ENCODE data around the gene CAST.

Gene CAST

DNA sequence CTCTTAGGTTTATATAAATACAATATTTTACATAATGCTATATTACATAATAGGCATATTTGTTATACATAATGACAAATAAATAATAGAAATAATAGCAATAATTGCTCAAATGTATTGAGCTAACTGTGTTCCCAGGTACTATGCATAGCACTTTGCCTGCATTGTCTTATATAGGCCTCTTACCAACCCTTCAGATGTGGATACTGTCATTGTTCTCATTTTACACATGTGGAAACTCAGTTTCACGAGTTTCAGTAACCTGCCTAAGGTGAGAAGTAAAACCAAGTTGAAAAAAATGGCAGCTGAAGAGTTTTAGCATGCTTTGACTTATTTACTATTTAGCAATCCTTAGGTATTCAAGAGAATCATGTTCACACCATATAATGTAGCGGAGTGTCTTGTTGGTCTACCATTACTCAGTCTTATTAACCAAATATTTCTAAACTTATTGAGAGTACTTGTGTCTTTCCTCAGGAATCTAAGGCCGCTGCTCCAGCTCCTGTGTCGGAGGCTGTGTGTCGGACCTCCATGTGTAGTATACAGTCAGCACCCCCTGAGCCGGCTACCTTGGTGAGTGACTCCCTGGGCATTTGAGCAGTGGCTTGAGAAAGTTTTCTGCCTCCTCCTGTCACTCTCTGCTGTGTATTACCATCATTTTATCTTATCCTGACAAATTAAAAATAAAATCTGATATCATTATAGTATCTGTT is 88.1 kb downstream of the CAST start:
- DNase-seq, result no peak

DNA sequence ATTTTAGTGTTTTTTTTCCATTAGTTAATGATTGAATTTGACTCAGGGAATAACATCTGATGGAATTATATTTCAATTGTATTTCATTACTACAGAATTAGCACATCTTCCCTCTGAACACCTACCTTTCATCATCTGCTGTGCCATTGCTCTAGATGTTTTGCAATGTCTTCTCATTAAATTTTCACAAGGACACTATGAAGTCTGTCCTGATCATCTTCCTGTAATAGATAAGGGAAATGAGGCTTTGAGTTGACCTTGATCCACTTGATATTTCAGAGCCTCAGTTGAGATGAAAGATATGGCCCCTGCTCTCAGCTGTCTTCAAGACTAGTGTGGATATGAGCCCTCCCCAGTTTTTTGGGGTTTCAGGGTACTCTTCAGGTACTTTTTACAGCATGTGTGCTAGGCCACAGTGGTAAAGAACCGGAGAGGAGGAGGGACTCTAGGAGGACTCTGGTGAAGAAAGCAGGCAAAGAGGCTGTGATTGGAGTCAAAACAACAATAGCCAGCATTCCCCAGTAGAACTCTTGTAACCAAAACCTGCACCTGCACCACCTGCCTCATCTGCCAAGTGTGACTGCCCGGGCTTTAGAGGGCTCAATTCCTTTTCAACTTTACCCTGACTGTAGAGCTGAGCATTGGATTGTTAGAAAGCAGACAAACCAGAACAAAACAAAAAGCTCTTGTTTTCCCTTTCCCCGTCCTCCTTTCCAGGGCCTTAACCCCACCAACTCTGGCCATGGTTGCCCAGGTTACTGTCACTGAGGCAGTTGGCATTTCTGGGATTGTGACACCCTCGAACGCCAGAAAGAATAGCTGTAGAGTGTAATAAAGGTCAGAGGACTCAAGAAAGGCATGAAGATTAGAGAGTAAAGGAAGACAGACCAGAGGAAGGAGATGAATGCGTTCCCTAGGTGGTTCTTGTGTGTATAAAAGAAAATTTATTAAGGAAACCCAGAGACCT is 89.3 kb downstream of the CAST start:
- DNase-seq, result no peak

DNA sequence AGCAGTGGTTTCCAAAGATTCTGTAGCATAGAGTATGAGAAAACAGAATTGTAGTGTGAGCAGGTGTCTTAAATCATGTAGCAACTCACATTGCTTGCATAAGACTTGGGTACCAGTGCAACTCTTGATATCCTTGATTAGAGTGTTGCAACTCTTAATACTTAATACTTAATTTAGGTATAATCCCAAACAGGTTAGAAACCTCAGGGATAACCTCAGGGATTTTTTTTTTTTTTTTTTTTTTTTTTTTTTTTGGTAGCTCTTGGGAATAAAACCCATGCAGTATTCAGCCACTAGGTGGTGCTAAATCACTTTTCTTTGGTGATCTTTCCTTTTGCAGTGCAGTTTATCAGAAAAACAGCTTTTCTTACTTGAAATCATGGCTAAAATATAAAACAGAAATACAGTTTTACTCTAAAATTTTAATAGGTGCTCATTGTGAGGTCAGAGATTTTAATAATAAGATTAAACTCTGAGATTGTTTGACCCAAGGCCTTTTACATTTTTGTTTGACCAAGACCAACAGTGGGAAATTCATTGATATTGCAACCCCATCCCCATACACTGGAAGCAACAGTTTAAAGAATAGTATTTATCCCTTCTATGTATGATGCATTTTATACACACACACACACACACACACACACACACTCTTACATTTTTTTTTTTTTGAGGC is 90.3 kb downstream of the CAST start:
- DNase-seq, result peak; percentile 61

DNA sequence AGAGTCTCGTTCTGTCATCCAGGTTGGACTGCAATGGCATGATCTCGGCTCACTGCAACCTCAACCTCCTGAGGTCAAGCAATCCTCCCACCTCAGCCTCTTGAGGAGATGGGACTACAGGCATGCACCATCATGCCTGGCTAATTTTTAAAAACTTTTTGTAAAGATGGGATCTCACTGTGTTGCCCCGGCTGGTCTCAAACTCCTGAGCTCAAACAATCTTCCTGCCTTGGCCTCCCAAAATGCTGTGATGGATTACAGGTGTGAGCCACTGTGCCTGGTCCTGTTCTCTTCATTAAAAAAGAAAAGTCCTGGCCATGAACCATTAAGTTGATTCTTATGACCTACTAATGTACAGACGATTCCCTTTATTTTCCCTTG is 90.8 kb downstream of the CAST start:
- no peak for DNase-seq

DNA sequence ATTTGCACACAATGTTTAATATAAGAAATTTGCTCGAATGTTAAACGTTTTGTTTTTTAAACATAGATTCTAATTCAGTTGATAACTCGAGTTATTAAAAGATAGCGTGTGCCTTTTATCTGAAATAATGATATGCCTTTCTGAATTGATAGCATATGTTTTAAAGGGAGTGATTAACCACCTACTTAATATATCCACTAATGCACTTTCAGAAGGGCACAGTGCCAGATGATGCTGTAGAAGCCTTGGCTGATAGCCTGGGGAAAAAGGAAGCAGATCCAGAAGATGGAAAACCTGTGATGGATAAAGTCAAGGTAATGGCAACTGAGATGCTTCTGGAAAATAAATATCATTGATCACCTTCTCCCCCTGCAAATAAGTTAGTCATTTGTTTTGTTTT is 91.7 kb downstream of the CAST start:
- no peak for DNase-seq

DNA sequence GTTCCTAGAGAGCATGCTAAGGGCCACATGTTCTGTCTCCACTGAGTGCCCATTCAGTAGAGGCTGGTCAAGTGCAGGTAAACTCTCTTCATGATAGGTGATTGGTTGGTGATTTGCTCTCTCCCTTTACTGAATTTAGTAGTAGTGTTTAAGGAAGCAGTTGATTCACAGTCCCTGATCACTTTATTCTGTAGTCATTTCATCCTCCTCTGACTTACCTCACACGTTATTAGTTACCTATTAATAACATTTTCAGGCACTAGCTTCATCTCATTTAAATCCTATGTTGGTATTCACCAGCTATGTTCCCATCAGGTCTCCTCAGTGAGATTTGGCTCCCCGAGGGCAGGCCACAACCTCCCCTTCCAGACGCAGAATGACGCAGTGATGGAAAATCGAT is 93.7 kb downstream of the CAST start:
- DNase-seq, result no peak

DNA sequence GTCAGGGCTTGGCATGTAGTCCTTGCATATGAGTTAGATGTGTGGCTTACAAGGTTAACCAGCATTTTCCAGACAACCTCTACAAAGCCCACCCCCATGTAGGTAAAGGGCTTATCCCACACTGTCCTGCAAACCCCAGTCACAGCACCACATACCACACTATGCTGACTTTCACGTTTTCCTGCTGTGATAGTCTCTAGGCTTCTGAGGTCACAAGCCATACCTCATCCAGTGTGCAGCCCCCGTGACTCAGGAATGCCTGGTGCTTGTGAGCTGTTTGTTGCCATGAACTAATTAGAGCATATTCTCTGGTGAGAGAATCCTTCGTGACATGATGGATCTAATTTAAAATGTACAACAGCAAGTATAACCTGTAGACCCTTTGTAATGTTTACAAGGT is 94.8 kb downstream of the CAST start:
- no peak for DNase-seq

DNA sequence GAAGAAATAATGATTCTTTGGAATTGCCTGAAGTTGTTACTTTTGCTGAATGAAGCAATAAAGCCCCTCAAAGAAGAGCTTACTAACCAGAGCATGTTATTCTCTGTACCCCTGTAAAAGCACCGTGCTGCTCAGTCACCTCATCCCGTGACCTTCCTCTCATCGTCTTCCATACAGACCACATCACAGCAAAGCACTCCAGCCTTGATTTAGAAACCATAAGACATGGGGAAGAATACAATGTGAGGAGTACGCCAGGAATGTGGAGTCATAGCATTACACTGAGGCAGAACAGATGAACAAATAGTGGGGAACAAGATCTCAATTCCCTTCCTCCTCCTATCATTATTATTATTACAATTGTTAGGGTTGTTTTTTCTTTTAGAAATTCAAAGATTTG is 96.4 kb downstream of the CAST start:
- DNase-seq, result no peak

DNA sequence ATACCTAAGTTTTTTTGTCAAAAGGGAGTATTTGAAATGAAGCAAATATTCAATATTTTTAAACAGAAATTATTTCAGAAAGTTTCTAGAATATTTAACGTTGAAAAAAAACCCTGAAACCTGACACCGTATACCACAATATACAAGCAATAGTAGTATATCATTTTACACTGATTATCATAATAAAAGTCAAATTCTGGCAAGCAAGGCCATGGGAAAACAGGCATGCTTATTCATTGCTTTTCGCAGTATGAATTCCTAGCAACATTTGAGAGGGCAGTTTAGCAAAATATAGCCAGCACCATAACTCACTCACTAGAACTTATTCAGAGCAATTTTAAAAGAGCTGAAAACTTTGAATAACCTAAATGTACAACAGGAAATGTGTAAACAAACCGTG is 99.4 kb downstream of the CAST start:
- DNase-seq, result no peak

DNA sequence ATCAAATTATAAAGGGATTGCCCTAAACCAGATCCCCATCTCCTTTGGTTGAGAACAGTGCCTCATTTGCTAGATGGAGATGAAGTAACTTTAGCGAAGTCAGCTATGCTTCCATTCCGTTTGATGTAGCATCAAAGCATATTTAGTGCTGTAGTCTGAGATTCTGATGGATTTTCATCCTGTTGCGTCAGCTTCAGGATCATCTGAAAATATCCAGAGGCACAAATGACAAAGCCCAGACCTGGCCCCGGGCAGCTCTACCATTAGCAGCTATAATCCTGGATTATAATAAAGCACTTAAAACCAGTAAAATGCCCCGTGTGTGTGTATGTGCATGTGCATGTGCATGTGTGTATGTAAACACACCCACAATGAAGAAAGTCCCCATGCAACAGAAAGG is 100.8 kb downstream of the CAST start:
- DNase-seq, result no peak

DNA sequence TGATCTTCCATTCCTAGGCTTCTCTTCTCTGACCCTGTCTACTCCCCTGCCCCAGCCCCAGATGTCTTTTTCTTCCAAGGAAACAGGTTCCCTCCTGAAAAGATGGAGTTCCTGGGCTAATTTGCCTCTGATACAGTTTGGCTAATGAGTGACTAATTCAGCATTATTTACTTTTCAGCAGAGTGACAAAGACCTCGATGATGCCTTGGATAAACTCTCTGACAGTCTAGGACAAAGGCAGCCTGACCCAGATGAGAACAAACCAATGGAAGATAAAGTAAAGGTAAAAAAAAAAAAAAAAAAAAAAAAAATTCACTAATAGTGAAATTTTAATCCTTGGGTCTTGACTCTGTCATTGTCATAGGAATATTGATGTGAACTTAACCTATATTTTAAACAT is 102.9 kb downstream of the CAST start:
- no peak for DNase-seq

DNA sequence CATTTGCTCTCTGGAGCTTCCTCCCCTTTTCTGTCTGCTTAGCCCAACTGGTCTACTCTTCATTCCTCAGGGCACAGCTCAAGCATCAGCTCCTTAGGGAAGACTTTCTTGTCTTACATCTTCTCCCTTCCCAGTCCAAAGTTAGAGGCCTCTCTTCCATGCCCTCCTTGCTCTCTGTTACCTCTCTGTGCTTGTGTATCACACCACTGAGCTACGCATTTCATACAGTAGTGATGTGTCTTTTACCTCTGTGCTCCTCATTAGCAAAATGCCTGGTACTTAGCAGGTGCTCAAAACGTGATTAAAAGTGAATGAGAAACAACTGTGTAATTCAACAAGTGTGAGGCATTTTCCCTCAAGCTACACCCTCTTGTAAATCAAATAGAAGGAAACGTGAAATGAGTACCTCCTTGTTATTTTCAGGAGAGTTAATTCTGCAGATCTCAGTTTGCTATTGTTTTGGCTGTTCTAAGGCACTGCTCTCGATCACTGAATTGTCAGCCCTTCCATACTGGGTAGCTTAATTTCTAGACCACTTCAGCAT is 106.6 kb downstream of the CAST start:
- DNase-seq, result no peak

DNA sequence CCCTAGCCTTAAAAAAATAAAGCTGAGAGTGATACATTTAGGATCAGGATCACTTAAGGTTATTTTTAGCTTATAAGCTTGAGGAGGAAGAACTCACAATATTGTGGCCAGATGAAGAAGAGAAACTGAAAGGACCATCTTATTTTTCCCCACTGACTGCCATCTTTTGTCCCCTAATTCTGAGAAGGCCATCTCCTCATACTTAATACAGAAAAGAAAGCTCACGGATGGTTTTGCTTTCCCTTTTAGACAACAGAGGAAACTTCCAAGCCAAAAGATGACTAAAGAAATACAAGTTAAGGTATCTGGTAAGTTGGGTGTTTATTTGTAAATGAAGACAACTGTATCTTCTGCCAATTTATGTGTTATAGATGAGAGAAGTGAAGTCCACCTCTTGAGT is 109.2 kb downstream of the CAST start:
- DNase-seq, result no peak

DNA sequence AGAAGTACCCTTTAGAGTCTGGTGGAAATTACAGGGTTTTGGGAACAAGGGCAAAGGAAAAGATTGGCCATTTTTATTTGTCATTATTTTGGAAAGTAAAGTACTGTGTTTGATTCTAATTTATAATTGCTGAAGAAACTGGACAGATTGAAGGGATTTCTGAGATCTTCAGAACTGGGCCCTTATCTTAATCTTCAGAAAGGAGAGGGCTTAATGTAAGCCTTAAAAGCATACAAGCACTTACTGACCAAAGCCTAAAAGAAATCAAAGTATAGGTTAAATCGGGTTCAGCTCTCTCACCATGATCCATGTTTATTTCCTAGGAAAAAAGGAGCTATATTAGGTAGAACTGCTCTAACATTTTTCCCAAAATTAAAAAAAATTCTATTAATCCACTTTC is 109.9 kb downstream of the CAST start:
- DNase-seq, result no peak

DNA sequence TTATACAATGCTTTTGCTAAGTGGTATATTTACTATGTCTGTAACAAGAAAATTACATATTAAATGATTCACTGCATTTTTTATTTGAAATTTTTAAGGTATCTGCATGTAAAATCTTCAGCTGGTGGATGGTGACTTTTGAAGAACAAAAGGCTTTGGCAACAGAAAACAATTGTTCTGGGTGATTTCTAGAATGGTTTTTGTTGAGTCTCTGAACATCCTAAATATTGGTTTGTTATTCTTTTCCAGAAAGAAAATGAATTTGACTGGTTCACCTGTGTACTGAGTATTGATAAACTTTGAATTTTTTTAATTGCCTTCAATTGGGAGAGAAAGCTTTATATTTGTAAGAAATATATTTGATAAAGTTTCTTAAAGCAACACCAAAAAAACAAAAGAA is 110.4 kb downstream of the CAST start:
- DNase-seq, result no peak

DNA sequence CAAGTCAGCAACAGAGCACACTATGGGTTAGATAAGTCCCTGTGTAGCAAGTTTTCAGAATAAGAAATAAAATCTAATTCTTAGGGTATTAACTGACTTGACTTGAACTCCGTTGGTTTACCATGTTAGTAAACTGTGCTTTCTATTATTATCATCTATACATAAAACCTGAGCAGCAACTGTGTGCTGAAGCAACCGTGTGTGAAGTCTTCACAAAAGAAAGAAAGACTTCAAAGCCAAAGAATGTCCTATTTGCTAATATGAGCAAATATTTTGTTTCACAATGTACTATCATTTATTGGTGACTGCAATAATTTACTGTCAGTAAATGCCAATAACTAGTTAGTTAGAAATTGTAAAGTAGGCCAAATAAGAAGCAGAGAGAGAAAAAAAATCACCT is 112.9 kb downstream of the CAST start:
- no peak for DNase-seq

DNA sequence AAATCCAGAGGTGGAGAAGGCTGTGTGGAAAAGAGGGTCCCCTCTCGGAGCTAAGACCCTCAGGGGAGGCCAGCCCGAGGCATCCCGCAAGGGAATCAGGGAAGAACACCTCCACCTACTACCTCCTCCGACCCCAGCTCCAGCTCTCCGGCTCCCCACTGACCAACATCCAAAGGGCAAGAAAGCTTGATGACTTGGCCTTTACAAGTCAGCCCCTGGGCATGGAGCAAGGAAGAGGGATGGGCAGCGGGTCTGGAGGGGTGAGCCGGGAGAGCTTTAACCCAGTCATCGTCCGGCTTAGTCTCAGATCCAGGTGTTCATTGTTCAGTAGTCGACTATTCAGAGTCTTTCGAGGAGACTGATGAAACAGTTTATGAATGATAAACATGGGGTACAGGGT is 113.5 kb downstream of the CAST start:
- DNase-seq, result no peak

DNA sequence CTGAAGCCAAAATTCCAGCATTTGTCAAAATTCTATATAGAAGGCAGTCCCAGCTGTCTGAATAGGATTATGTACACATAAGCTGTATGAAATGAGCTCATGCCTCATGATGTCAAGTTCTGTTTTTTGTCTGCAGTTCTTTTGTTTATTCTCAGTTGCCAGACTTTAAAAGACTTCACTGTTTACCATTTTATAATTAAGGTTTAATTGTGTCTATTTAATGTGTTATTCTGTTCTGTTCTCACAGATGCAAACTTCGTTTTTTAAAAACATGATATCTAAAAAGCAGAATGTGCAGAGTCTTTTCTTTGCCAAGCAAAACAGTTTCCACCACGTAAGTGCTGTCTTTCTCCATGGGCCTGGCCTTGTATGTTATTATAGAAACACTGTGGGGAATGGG is 114.4 kb downstream of the CAST start:
- no peak for DNase-seq

DNA sequence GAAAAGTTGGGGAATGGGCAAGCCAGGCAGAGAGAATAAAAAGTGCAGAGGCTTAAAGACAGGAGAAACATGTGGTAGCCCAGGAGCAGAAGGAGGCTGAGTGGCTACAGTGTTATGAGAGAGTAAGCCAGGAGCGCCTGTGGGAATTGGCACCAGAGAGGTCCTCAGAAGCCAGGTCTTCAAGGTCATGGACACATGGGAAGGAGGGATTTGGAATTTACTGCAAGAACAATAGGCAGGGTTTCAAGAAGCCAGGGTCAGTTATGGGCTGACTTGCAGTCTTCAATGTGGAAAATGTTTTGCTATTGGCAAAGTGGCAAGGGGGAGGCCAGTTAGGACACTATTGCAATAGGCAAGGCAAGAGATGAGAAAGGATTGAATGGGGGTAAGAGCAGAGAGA is 116.2 kb downstream of the CAST start:
- DNase-seq, result no peak

DNA sequence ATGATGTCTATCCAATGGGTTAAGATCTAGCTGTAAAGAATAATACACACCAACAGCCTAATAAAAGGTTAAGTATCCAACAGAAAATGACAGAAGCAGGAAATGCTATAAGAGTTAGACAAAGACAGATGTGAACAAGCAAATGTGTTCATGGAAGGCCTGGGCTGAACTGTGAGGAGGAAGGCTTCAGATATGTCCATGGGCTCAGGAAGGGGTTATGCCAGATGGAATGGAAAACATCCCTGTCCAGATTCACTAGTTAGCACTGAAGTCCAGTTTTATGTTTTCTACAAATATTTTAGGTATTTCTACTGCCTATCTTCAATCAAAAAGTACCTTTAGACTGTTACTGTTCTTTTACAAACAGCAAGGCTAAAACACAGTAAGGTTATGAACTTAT is 118.5 kb downstream of the CAST start:
- no peak for DNase-seq

DNA sequence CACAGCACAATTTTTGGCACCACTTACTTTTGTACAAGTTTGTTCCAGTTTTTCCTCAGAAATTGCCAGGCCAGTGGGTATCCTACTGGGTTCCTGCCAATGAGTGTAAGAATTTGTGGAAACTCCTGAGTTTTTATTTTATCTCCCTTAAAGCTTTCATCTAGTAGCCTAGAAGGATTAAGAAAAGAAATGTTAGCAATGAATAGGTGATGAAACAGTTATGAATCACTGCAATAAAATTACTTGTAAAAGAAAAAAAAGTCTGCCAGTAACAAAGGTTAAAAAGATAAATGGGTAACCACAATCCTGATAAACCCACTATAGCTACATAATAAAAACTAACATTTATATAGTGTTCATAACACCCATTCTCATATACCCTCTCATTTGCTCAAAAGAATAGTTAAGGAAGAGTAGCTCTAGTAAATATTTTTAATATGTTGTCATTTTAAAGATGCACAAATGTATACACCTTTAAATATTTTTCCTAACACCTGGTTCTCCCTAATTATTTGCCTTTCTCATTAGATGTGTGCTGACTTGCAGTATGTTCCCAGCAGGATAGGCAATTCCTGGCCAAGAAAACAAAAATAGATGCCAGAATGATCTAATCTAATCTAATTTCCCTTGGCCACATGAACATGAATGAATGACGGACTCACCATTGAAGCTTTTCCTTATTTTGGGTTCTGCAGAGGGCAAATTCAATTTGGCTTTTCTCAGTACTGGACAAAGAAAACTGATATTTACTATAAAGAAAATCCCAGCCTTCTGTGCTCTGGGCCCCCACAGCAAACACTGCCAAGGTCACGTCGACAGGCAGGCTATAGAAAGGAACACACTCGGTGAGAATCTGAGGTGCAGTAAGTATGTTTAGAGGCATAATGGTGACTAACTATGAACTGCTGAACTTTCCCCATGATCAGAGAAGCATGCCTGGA is 119.1 kb downstream of the CAST start:
- DNase-seq, result no peak

DNA sequence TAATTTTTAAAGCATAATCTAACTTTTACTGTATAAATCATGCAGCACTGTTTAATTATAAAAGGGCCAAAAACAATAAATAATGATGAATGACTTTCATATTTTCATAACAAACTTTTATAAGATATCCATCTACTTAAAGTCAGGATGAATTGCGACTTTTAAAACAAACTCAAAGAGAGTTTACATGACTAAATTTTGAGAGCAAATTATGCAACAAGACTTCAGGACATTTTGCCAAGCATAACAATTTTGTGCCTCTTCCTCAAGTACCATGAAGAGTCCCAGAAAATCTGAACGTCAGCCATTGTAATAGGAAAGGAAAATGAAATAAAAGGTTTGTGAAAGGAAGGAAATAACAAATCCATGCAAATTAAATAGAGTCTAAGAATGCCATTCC is 121.2 kb downstream of the CAST start:
- DNase-seq, result no peak
